Activated CD4-positive, alpha-beta T cell treated with anti-CD3 and anti-CD28 coated beads, Interleukin-2, amount 10 ng/mL, durations not matched to agents 24 days and 14 days (primary cell): ENCODE results near the gene RANGAP1. TPM values are rescaled to one million over a fixed set of nuclear protein-coding genes. Genes with fewer than 3 reads are reported as not detected.

Experiments used
- DNase-seq: peaks from one replicate; pipeline ENCODE4 v3.0.0; 2022
- H3K27ac Mint-ChIP-seq: one replicate; pipeline ENCODE4 v1.8.0; 2022; ENCODE audit warnings: mild to moderate bottlenecking, mixed read lengths
- H3K27me3 Mint-ChIP-seq: one replicate; pipeline ENCODE4 v1.8.0; 2022; ENCODE audit warnings: mixed read lengths
- H3K36me3 Mint-ChIP-seq: one replicate; pipeline ENCODE4 v1.8.0; 2022; ENCODE audit warnings: low read depth, mild to moderate bottlenecking, mixed read lengths
- H3K4me1 Mint-ChIP-seq: one replicate; pipeline ENCODE4 v1.8.0; 2021; ENCODE audit warnings: mixed read lengths
- H3K4me3 Mint-ChIP-seq: one replicate; pipeline ENCODE4 v1.8.0; 2022; ENCODE audit warnings: mild to moderate bottlenecking, moderate library complexity, mixed read lengths
- H3K9me3 Mint-ChIP-seq: one replicate; pipeline ENCODE4 v1.8.0; 2021; ENCODE audit warnings: mixed read lengths
- intact Hi-C: fragments of 100-400 bp; cut with micrococcal nuclease; formaldehyde crosslinking; loops from one replicate; pipeline ENCODE4 v1.15.1; 2023
- total RNA-seq: library from RNA; stranded (reverse); gene quantifications from 2 replicates; pipeline ENCODE4 v1.2.3, GENCODE V29; 2022

RANGAP1 gene
- total RNA-seq, 1 donor from 2014 or later: 185 TPM

DNA sequence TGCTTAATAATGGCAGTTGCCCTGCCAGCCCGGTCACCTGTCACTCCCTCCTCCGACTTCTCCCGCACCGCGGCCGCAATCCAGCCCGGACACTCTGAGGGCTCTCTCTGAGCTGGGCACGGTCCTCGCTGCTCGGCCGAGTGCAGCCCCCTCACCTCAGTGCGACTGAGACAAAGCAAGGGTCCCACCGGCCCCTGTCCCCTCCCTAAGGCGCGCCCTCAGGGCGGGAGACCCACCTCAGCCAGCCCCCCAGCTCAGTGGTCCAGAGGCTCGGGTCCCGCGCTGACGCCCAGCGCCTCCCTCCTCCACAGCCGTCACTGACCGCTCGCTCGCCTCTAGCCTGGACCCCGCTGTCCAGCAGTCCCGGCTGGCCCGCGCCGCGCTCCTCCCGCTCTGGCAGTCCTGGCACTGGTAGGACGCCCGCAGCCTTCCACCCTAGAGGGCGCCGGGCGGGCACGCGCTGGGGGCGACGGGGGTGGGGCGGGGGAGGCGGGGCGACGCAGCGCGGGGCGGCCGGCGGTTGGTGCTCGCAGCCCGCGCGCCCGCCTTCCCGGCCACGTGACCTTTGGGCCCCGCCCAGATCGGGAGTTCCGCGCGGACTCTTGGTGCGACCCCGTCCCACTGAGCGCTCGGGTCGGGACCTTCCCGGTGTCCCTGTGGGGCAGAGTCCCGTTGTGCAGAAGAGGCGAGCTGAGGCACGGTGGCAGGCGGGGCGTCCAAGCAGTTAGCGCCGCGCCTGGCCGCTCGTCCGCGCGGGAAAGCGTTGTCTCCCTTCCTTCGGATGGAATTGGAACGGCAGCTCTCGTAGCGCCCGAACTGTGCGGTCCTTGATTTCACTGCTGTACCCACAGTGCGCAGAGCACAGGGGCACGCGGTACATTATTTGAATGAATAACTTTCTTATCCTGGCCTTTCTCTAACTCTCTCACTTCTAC is 88.7 kb downstream of the RANGAP1 start:
- Mint-ChIP-seq H3K27me3 (peaks cover 28% of the 10 kb centered on the region), H3K4me1 (peaks cover 8% of the 10 kb centered on the region), H3K27ac (peak overlapping the region; percentile 63), H3K4me3 (peak overlapping the region; percentile 80), H3K36me3 (no peaks in the 10 kb centered on the region), H3K9me3 (no peaks in the 10 kb centered on the region)
- DNase-seq: peak; percentile 96
- intact Hi-C loops: no loop called here

Other genes starting within 250 kb of the RANGAP1 start
- gene EP300, start 193.6 kb downstream of the RANGAP1 start, total RNA-seq: 61.1 and 68.0 TPM in 2 replicates
- gene L3MBTL2, start 80.9 kb downstream of the RANGAP1 start, total RNA-seq: 53.3 and 55.0 TPM in 2 replicates
- 0.33 and 0.47 TPM in 2 replicates for gene CHADL, start 45.3 kb downstream of the RANGAP1 start, total RNA-seq
- 69.1 and 70.5 TPM in 2 replicates for gene ZC3H7B, start 15.3 kb upstream of the RANGAP1 start, total RNA-seq
- gene TEF, start 95.8 kb upstream of the RANGAP1 start, total RNA-seq: 2.0 and 2.1 TPM in 2 replicates
- 41.4 and 42.7 TPM in 2 replicates for gene TOB2, start 160.6 kb upstream of the RANGAP1 start, total RNA-seq
- gene PHF5A, start 182.5 kb upstream of the RANGAP1 start, total RNA-seq: 90.3 and 98.3 TPM in 2 replicates
- 103 and 104 TPM in 2 replicates for gene ACO2, start 182.9 kb upstream of the RANGAP1 start, total RNA-seq